Measurements from ENCODE around the gene KCNAB1. TPM values are rescaled to one million over a fixed set of nuclear protein-coding genes. Genes with fewer than 3 reads are reported as not detected.

Gene KCNAB1
- total and polyA plus RNA-seq, 2 donors (not counting 1 experiment from before 2014, with no cell fraction given): 0.03 to 0.33 TPM

- Histone ChIP-seq H3K79me2 (ENCODE audit: control insufficient read depth, insufficient read depth, low read length) (no peaks in the 10 kb centered on the region), H4K20me1 (ENCODE audit: control insufficient read depth, extremely low read depth, insufficient read depth, low read length) (no peaks in the 10 kb centered on the region), H3K4me2 (ENCODE audit: extremely low read depth, insufficient read depth, low read length) (no peak overlapping the region), H3K27me3 (ENCODE audit: control insufficient read depth, insufficient read depth, low read length) (no peaks in the 10 kb centered on the region), H3K4me3 (replicated peaks in 1 of 4; ENCODE audit: control extremely low read depth in 1 of 4, insufficient read depth in 1 of 4, low read depth in 3 of 4, low read length in 4 of 4) (no peak overlapping the region), H3K27ac (ENCODE audit: insufficient read depth, low read length) (no peak overlapping the region), H3K9me3 (ENCODE audit: control insufficient read depth, insufficient read depth, low read depth, low read length) (no peaks in the 10 kb centered on the region), H2AFZ (ENCODE audit: low read length) (no peak overlapping the region), H3K36me3 (ENCODE audit: control insufficient read depth, insufficient read depth, low read length) (no peaks in the 10 kb centered on the region), H3K9ac (ENCODE audit: insufficient read depth, low read length) (no peak overlapping the region), H3K4me1 (ENCODE audit: control insufficient read depth, extremely low read depth, insufficient read depth, low read length) (no peaks in the 10 kb centered on the region)
- no peak for TF ChIP-seq CTCF (conservative IDR thresholded peaks at IDR 0.05 in 1 of 2, IDR thresholded peaks at IDR 0.05 in 1 of 2; ENCODE audit: low read depth in 1 of 2, low read length in 2 of 2)
- TF ChIP-seq EZH2 (IDR thresholded peaks at IDR 0.05; ENCODE audit: low read length, missing control alignments): no peak
- no peak for DNase-seq (ENCODE audit: low read depth in 2 of 2)
Measured at GRCh38 chr3:156493887-156494286, 373.5 kb downstream of the KCNAB1 start.

- Histone ChIP-seq H3K27me3 (ENCODE audit: control insufficient read depth, insufficient read depth, low read length) (no peaks in the 10 kb centered on the region), H4K20me1 (ENCODE audit: control insufficient read depth, extremely low read depth, insufficient read depth, low read length) (no peaks in the 10 kb centered on the region), H3K9me3 (ENCODE audit: control insufficient read depth, insufficient read depth, low read depth, low read length) (no peaks in the 10 kb centered on the region), H3K36me3 (ENCODE audit: control insufficient read depth, insufficient read depth, low read length) (no peaks in the 10 kb centered on the region), H2AFZ (ENCODE audit: low read length) (no peak overlapping the region), H3K79me2 (ENCODE audit: control insufficient read depth, insufficient read depth, low read length) (no peaks in the 10 kb centered on the region), H3K4me2 (ENCODE audit: extremely low read depth, insufficient read depth, low read length) (no peak overlapping the region), H3K27ac (ENCODE audit: insufficient read depth, low read length) (no peak overlapping the region), H3K9ac (ENCODE audit: insufficient read depth, low read length) (no peak overlapping the region), H3K4me1 (ENCODE audit: control insufficient read depth, extremely low read depth, insufficient read depth, low read length) (no peaks in the 10 kb centered on the region), H3K4me3 (replicated peaks in 1 of 4; ENCODE audit: control extremely low read depth in 1 of 4, insufficient read depth in 1 of 4, low read depth in 3 of 4, low read length in 4 of 4) (no peak overlapping the region)
- TF ChIP-seq EZH2 (IDR thresholded peaks at IDR 0.05; ENCODE audit: low read length, missing control alignments) (no peak), CTCF (conservative IDR thresholded peaks at IDR 0.05 in 1 of 2, IDR thresholded peaks at IDR 0.05 in 1 of 2; ENCODE audit: low read depth in 1 of 2, low read length in 2 of 2) (no peak)
- no peak for DNase-seq (ENCODE audit: low read depth in 2 of 2)
Measured at GRCh38 chr3:156495816-156496215, 375.4 kb downstream of the KCNAB1 start.

GRCh38 chr3:156497326-156497725, 376.9 kb downstream of the KCNAB1 start:
- no peaks in the 10 kb centered on the region for H3K27me3 ChIP-seq (ENCODE audit: control insufficient read depth, insufficient read depth, low read length)
- no peak overlapping the region for H3K4me3 ChIP-seq (replicated peaks in 1 of 4; ENCODE audit: control extremely low read depth in 1 of 4, insufficient read depth in 1 of 4, low read depth in 3 of 4, low read length in 4 of 4)
- no peaks in the 10 kb centered on the region for H3K4me1 ChIP-seq (ENCODE audit: control insufficient read depth, extremely low read depth, insufficient read depth, low read length)
- no peak for TF ChIP-seq EZH2 (IDR thresholded peaks at IDR 0.05; ENCODE audit: low read length, missing control alignments)
- no peak for TF ChIP-seq CTCF (conservative IDR thresholded peaks at IDR 0.05 in 1 of 2, IDR thresholded peaks at IDR 0.05 in 1 of 2; ENCODE audit: low read depth in 1 of 2, low read length in 2 of 2)
- H3K27ac ChIP-seq (ENCODE audit: insufficient read depth, low read length): no peak overlapping the region
- H3K4me2 ChIP-seq (ENCODE audit: extremely low read depth, insufficient read depth, low read length): no peak overlapping the region
- H2AFZ ChIP-seq (ENCODE audit: low read length): no peak overlapping the region
- DNase-seq (ENCODE audit: low read depth in 2 of 2): peak in 1 of 2 donors; percentile 88
- H3K9ac ChIP-seq (ENCODE audit: insufficient read depth, low read length): no peak overlapping the region
- no peaks in the 10 kb centered on the region for H3K36me3 ChIP-seq (ENCODE audit: control insufficient read depth, insufficient read depth, low read length)
- no peaks in the 10 kb centered on the region for H3K79me2 ChIP-seq (ENCODE audit: control insufficient read depth, insufficient read depth, low read length)
- no peaks in the 10 kb centered on the region for H4K20me1 ChIP-seq (ENCODE audit: control insufficient read depth, extremely low read depth, insufficient read depth, low read length)
- H3K9me3 ChIP-seq (ENCODE audit: control insufficient read depth, insufficient read depth, low read depth, low read length): no peaks in the 10 kb centered on the region

All from fibroblast of lung (primary cell).